Large intestine (tissue), 3 donors: ENCODE results near the gene WHRN. TPM values are rescaled to one million over a fixed set of nuclear protein-coding genes. Genes with fewer than 3 reads are reported as not detected.
A peak's percentile ranks its signal among the peaks of the same experiment; 100 is the strongest.

Experiments used
- DNase-seq, 2 donors: peaks; one replicate each; pipeline versions ENCODE4 v3.0.0 to v3.0.0-alpha.2; 2013
- H3K27ac ChIP-seq: one replicate; pipeline ENCODE4 v1.5.1; 2013; ENCODE audit warnings: low read length
- H3K27me3 ChIP-seq: 2 replicates; pipeline ENCODE4 v1.6.1; 2013; ENCODE audit warnings: low read length; ENCODE audit not compliant: control insufficient read depth, insufficient read depth
- H3K36me3 ChIP-seq: 2 replicates; pipeline ENCODE4 v1.6.1; 2013; ENCODE audit warnings: low read length; ENCODE audit not compliant: control insufficient read depth, insufficient read depth
- H3K4me1 ChIP-seq: one replicate; pipeline ENCODE4 v1.6.1; 2013; ENCODE audit warnings: low read length; ENCODE audit not compliant: control insufficient read depth, insufficient read depth
- H3K4me3 ChIP-seq: one replicate; pipeline ENCODE4 v1.5.1; 2013; ENCODE audit warnings: low read length
- H3K9me3 ChIP-seq: one replicate; pipeline ENCODE4 v1.6.1; 2013; ENCODE audit warnings: mild to moderate bottlenecking, low read depth, low read length, moderate library complexity; ENCODE audit not compliant: control insufficient read depth
- WGBS: methylation state at CpG from one replicate; pipeline ENCODE4 v1.1.5; 2013; ENCODE audit warnings: low lambda C conversion rate; ENCODE audit not compliant: insufficient coverage; 5-methylcytosine and 5-hydroxymethylcytosine counted together
- polyA plus RNA-seq: library from polyadenylated mRNA; unstranded; fragments of 120-200 nt; gene quantifications from one replicate; pipeline ENCODE4 v1.2.1, GENCODE V29; 2013

WHRN gene
- polyA plus RNA-seq, 1 donor = 10.2 TPM

DNA sequence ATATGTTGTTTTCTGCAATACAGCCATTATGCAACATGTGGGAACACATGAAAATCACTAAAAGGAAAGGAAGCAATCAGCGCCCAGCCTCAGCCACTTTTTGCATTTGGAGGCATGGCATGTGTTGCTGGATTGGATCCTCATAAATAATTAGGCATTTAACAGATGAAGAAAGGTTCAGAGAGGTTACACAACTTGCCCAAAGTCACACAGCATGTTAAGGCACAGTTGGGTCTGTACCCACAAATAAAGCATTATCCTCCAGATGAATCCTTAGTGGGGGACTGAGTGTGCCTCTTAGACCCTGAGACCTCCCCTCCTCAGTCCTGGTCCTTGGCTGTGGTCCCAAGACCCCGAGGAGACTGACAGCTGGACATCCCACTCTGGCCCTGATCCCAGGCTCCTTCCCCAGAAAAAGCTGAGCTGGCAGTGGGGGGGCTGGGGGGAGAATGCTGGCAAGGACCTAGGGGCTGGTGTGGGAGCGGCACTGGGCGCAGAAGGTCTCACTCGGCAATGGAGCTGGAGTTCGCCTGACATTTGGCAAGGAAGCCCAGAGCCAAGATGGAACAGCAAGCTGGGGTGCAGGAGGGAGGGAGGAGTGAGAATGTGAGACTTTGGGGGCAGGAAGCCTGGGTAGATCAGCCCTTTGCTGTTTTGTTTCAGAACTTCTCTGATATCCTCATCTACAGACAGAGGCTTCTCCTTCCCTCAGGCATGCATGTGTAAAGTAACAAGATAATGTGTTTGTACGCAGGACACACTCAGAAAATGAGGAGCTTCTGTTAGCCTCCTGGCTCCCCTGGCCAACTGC is 110.5 kb downstream of the WHRN start:
- no peak overlapping the region for H3K27ac ChIP-seq
- no peaks in the 10 kb centered on the region for H3K36me3 ChIP-seq
- WGBS = 86% methylated on average over 2 of the region's 7 CpGs
- peaks cover 20% of the 10 kb centered on the region for H3K4me1 ChIP-seq
- no peak overlapping the region for H3K4me3 ChIP-seq
- no peaks in the 10 kb centered on the region for H3K27me3 ChIP-seq
- no peak for DNase-seq
- H3K9me3 ChIP-seq = no peaks in the 10 kb centered on the region

DNA sequence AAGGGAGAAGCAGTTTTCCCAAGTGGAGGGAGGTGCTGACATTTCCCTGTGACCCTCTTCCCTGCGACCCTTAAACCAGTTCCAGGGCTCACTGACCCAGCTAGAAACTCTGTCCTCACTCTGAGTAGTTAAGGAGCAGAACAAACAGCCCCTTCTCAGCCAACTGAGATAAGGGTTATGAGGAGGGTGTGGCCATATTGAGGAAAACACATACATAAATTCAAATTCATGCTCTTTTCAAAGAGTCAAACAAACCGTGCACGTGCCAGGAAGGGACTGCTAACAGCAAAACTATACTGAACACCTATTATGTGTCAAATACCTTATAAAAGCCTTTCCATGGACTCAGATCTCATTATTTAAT is 112.5 kb downstream of the WHRN start:
- H3K4me3 ChIP-seq = no peak overlapping the region
- no peaks in the 10 kb centered on the region for H3K27me3 ChIP-seq
- no peaks in the 10 kb centered on the region for H3K9me3 ChIP-seq
- H3K27ac ChIP-seq = peak overlapping the region; percentile 64
- H3K4me1 ChIP-seq = peaks cover 22% of the 10 kb centered on the region
- DNase-seq = peak; percentile 64 to 87
- WGBS = no CpG with 5 or more reads among the region's 3 CpGs
- no peaks in the 10 kb centered on the region for H3K36me3 ChIP-seq

DNA sequence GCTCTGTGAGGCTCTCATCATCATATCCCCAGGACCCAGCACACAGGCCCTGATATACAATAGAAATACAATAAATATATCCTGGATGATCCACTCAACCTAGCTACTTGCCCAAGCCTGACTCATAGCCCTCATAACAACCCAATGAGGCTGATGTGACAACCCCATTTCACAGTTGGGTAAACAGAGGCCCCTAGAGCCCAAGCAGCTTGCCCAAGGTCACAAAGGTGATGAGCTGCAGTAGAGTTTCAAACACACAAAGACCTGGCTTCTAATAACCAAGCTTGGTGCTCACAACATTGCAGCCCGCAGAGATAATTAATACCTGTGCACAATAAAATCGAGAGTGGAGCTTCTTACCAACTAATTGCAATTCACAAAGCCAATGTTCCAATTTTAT is 114.3 kb downstream of the WHRN start:
- Histone ChIP-seq H3K36me3 (no peaks in the 10 kb centered on the region), H3K27ac (no peak overlapping the region), H3K4me3 (no peak overlapping the region), H3K27me3 (no peaks in the 10 kb centered on the region), H3K9me3 (no peaks in the 10 kb centered on the region), H3K4me1 (peaks cover 23% of the 10 kb centered on the region)
- WGBS = no CpG with 5 or more reads among the region's 2 CpGs
- DNase-seq = no peak

DNA sequence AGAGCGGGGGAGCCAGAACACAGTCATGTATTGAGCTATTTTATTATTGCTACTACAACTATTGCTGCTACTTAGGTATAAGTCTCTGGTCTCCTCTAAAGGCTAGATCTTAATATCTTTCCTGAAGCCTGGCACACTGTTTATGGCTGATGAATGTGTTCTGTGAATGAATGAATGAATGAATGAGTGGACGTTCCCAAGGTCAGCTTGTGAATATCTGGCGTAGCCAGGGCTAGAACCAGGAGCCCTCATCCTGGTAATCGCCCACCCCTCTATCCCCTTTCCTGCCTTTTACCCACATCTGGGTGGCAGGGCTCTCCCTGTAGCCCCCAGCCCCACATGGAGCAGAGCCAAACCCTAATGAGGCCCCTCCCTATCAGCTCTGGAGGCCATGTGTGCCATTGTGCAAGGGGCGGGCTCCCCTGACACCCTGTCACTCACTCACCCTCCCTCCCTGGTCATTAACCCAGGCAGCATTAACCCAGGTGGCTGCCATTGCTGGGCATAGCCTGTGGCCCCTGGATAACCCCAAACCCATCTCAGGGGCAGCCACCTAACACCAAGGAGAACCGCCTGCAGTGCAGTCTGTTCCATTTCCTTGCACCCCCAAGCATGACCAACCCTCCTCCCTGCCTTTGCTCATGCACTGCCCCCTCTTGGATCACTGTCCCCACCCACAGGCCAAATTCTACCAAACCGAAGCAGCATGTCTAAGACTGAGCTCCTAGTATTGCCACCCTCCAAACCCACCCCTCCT is 115.5 kb downstream of the WHRN start:
- Histone ChIP-seq H3K27me3 (no peaks in the 10 kb centered on the region), H3K4me3 (no peak overlapping the region), H3K27ac (no peak overlapping the region), H3K4me1 (peaks cover 34% of the 10 kb centered on the region), H3K36me3 (no peaks in the 10 kb centered on the region), H3K9me3 (no peaks in the 10 kb centered on the region)
- WGBS = no CpG with 5 or more reads among the region's 7 CpGs
- DNase-seq = no peak

DNA sequence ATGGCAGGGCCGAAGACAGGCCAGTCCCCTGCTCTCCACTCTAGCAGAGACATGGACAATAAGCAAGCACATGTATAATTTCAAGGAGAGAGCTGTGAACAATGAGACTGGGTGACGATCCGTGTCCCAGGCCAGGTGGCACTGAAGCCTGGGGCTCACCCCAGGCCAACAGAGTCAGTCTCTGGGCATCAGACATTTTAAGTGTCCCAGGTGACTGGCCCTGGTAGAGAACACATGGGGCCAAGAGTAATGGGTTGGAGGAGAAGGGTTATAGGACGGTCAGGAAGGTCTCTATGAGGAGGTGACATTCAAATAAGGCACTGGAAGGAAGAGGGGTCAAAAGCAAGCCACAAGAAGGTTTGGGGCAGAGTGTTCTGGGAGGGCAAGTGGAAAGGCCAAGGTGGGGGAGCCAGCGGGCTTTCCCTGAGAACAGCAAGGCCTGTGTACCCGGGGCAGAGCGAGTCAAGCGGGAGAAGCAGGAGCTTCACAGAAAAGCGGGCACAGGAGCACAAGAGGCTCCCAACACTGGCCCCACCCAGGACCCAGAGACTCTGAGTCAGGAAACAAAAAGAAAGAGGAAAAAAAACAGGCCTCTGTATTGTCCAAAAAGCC is 116.4 kb downstream of the WHRN start:
- Histone ChIP-seq H3K27ac (no peak overlapping the region), H3K9me3 (no peaks in the 10 kb centered on the region), H3K4me1 (peaks cover 34% of the 10 kb centered on the region), H3K4me3 (no peak overlapping the region), H3K27me3 (no peaks in the 10 kb centered on the region), H3K36me3 (no peaks in the 10 kb centered on the region)
- no peak for DNase-seq
- no CpG with 5 or more reads among the region's 9 CpGs for WGBS

DNA sequence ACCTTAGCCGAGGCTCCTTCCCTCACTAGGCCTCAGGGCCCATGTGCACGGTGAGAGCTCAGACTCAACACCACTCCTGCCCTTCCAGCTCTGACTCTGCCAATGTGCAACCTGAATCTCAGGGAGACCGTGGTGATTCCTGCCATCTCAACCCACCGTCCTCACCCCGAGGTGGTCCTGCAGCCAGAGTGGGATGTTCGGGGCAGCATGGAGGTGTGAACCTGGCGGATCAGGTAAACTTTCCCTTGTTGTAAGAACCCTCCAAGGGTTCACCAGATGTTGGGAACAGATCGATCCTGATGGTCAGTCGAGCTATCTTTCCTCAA is 117.0 kb downstream of the WHRN start:
- no CpG with 5 or more reads among the region's 9 CpGs for WGBS

DNA sequence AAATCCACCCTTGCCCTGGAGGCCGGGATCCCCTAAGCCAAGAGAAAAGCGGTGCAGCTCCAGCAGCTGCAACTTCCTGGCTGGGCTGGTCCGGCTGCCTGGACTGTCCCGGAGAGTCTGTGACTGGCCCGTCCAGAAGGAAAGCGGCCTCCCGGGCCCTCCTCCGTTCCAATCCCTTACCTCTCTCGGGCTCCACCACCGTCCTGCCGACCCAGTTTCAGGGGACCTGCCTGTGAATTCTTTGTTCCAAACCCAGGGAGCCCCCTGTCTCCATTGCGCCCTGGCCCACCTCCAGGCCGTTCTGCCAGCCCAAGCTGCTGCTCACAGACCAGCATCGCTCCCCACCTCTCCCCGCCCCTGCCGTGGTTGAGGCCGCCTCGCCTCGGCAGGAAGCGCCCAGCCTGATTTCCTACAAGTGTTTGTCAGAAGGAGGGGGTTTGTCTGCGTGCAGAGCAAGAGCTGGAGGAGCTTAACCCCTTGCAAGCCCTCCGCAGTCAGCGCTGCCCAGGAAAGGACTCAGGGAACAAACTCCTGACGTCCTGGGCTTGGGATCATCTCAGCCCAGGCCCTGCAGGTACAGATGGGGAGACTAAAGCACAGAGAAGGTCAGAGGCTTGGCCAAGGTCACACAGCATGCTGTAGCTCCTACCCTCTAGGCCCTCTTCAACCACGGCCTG is 117.5 kb downstream of the WHRN start, which contains the start of gene AKNA:
Gene AKNA (minus strand): TSS at position 303 of the 677 bp plus-strand sequence. CDS start 6,649 bp downstream, outside the sequence.
- Histone ChIP-seq H3K36me3 (no peaks in the 10 kb centered on the region), H3K4me3 (peak within 1 kb of the TSS; percentile 49), H3K9me3 (no peaks in the 10 kb centered on the region), H3K27me3 (no peaks in the 10 kb centered on the region), H3K27ac (peak within 1 kb of the TSS; percentile 67), H3K4me1 (peaks cover 34% of the 10 kb centered on the region)
- WGBS = no CpG with 5 or more reads among the region's 25 CpGs
- DNase-seq = peak; percentile 74 to 79

More for the DNA sequence above, 117.0 kb downstream of the WHRN start:
- H3K27ac ChIP-seq = peak overlapping the region; percentile 67
- H3K4me1 ChIP-seq = peaks cover 34% of the 10 kb centered on the region
- no peaks in the 10 kb centered on the region for H3K9me3 ChIP-seq
- peak overlapping the region; percentile 49 for H3K4me3 ChIP-seq
- H3K36me3 ChIP-seq = no peaks in the 10 kb centered on the region
- no peak for DNase-seq
- no peaks in the 10 kb centered on the region for H3K27me3 ChIP-seq

DNA sequence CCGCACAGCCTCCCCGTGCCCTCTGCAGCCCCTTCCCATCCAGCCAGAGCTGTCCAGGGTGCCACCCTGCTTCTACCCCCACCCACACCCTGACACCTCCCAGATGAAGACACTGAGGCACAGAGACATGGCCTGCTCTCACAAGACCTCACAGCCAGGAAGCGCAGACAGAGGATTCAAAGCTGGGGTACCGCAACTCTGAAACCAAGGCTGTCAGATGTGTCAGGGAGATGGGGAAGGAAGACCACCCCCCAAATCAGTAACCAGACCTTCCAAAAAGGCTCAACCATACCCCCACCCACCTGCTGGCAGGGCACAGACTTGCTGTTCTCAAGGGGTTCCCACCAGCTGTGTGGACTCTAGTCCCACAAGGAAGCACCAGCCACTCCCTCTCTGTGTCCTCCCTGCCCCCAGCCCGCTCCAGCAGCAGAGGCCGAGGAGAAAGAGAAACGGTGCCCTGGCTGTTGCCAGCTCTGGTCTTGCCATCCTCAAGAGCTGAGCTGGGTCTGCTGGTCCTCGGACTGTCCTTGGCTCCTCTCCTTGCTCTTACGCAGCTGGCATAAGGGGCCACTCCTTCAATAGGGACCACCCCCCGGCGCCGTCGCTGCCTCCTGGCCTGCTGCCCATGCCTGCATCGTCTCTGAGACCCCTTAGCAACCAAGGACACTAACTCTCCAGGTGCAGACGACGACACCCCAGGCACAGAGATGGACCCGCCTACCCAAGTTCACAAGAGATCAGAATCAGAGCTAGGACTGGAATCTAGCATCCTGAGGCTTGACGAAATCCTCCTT is 118.2 kb downstream of the WHRN start:
- peaks cover 27% of the 10 kb centered on the region for H3K4me1 ChIP-seq
- H3K36me3 ChIP-seq = peaks cover under 1% of the 10 kb centered on the region
- no peaks in the 10 kb centered on the region for H3K27me3 ChIP-seq
- no CpG with 5 or more reads among the region's 18 CpGs for WGBS
- peak; percentile 63 to 76 for DNase-seq
- H3K4me3 ChIP-seq = peak overlapping the region; percentile 49
- no peaks in the 10 kb centered on the region for H3K9me3 ChIP-seq
- peak overlapping the region; percentile 67 for H3K27ac ChIP-seq

DNA sequence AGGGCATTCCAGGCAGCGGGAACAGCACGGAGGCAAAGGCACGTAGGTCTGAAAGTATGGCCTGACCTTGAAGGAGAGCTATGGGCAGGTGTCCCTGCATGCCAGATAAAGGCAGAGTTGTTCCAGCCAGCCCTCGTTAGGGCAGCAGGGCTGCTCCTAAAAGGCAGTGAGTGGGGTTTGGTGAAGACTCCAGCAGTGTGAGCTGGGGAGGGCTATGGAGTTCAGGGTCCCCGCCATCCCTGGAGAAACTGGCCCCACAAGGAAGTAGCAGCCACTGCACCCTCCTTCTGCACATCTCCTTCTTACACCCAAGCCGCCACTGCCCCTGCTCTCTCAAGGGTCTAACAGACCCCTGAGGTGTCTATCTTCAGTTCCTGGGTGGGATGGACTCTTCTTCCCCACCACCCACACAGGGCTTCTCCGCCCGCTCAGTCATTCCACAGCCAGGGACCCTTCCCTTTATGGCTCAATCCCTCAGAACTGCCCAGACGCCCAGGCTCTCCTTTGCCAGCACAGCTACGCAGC is 118.8 kb downstream of the WHRN start:
- Histone ChIP-seq H3K27ac (peak overlapping the region; percentile 67), H3K4me1 (peaks cover 26% of the 10 kb centered on the region), H3K27me3 (no peaks in the 10 kb centered on the region), H3K9me3 (no peaks in the 10 kb centered on the region), H3K4me3 (peak overlapping the region; percentile 49), H3K36me3 (peaks cover 2% of the 10 kb centered on the region)
- no peak for DNase-seq
- WGBS = 83% methylated on average over 1 of the region's 10 CpGs
